Vagina (tissue), 2 donors: Measurements from ENCODE around the gene HAVCR1.

ENCODE experiments used
- POLR2A ChIP-seq, 2 donors: fragments of 450-650 bp; IDR thresholded peaks; one replicate each; pipeline ENCODE4 v1.6.1; 2017; ENCODE audit warnings: antibody characterized with exemption in 2 of 2, mild to moderate bottlenecking in 2 of 2, moderate library complexity in 2 of 2
- TF ChIP-seq, protein P1 (sequence below), 3 experiments: fragments of 450-650 bp in 2 of 3; fragments of 200-600 bp in 1 of 3; sonication (generic) in 1 of 3; IDR thresholded peaks; one replicate each; pipeline ENCODE4 v1.5.1; 2017 to 2019; ENCODE audit warnings: antibody characterized with exemption in 3 of 3, mild to moderate bottlenecking in 2 of 3, moderate library complexity in 2 of 3

DNA sequence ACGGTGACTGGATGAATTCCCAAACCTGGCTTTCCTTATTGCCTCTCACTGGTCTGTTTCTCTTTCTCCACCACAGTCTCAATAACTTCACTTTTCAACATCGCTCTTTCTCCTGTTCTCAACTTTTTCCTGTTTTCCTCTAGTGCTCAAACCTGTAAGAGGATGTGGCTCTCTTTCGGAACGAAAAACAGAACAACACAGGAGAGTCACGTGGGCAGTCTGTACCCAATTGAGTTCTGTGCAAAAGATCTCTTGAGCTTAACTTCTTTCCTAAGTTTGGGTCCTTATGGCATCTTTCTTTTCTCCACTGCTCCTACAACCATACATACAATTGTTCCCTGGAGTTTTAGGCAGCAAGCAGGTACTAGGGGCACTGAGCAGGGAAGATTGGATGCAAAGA, 8.9 kb downstream of the HAVCR1 start:
- TF ChIP-seq, protein P1, sequence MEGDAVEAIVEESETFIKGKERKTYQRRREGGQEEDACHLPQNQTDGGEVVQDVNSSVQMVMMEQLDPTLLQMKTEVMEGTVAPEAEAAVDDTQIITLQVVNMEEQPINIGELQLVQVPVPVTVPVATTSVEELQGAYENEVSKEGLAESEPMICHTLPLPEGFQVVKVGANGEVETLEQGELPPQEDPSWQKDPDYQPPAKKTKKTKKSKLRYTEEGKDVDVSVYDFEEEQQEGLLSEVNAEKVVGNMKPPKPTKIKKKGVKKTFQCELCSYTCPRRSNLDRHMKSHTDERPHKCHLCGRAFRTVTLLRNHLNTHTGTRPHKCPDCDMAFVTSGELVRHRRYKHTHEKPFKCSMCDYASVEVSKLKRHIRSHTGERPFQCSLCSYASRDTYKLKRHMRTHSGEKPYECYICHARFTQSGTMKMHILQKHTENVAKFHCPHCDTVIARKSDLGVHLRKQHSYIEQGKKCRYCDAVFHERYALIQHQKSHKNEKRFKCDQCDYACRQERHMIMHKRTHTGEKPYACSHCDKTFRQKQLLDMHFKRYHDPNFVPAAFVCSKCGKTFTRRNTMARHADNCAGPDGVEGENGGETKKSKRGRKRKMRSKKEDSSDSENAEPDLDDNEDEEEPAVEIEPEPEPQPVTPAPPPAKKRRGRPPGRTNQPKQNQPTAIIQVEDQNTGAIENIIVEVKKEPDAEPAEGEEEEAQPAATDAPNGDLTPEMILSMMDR (IDR thresholded peaks at IDR 0.05), result no peak
- no peak for TF ChIP-seq POLR2A (IDR thresholded peaks at IDR 0.05)
